ENCODE results near the gene CXCL13. TPM values are rescaled to one million over a fixed set of nuclear protein-coding genes. Genes with fewer than 3 reads are reported as not detected.
"Not testable (repeated sequence)": the region's sequence is repeated elsewhere in the genome, so short reads cannot be mapped to it uniquely, and the experiment has no call there.

The CXCL13 gene
- total RNA-seq, 1 donor from 2014 or later: not detected

GRCh38 chr4:77600521-77601451, 4.8 kb upstream of the CXCL13 start:
- intact Hi-C loops (cut with micrococcal nuclease): loop anchor here (1.0 to 2.0 kb wide), 3 partner anchors 136 to 215 kb away; no protein-coding TSS in a partner anchor

GRCh38 chr4:77601614-77602187, 3.9 kb upstream of the CXCL13 start:
- intact Hi-C loops (cut with micrococcal nuclease): loop anchor here (1.0 to 2.0 kb wide), 3 partner anchors 137 to 216 kb away; no protein-coding TSS in a partner anchor

GRCh38 chr4:77613267-77613666, 7.6 kb downstream of the CXCL13 start:
- intact Hi-C loops (cut with micrococcal nuclease): no loop called here

GRCh38 chr4:77615153-77615552, 9.5 kb downstream of the CXCL13 start:
- intact Hi-C loops (cut with micrococcal nuclease): no loop called here

- intact Hi-C loops (cut with micrococcal nuclease): no loop called here
These were observed 11.6 kb downstream of the CXCL13 start for GRCh38 chr4:77617203-77617602.

GRCh38 chr4:77618383-77619241, 13.0 kb downstream of the CXCL13 start:
- intact Hi-C loops (cut with micrococcal nuclease): loop anchor here (1.0 kb wide), 2 partner anchors 153 to 233 kb away; no protein-coding TSS in a partner anchor

GRCh38 chr4:77619408-77619807, 13.8 kb downstream of the CXCL13 start:
- intact Hi-C loops (cut with micrococcal nuclease): no loop called here

GRCh38 chr4:77621254-77621653, 15.6 kb downstream of the CXCL13 start:
- intact Hi-C loops (cut with micrococcal nuclease): no loop called here

- intact Hi-C loops (cut with micrococcal nuclease): no loop called here
These were observed 17.5 kb downstream of the CXCL13 start for GRCh38 chr4:77623091-77623490.

- intact Hi-C loops (cut with micrococcal nuclease): no loop called here
These were observed 18.6 kb downstream of the CXCL13 start for GRCh38 chr4:77624213-77624612.

GRCh38 chr4:77625485-77625884, 19.9 kb downstream of the CXCL13 start:
- intact Hi-C loops (cut with micrococcal nuclease): no loop called here

- intact Hi-C loops (cut with micrococcal nuclease): no loop called here
These were observed 24.3 kb downstream of the CXCL13 start for GRCh38 chr4:77629885-77630284.

- intact Hi-C loops (cut with micrococcal nuclease): no loop called here
These were observed 25.7 kb downstream of the CXCL13 start for GRCh38 chr4:77631276-77631675.

- intact Hi-C loops (cut with micrococcal nuclease): no loop called here
These were observed 28.6 kb downstream of the CXCL13 start for GRCh38 chr4:77634132-77634785.

- intact Hi-C loops (cut with micrococcal nuclease): no loop called here
These were observed 29.6 kb downstream of the CXCL13 start for GRCh38 chr4:77635246-77635645.

GRCh38 chr4:77635876-77636275, 30.3 kb downstream of the CXCL13 start:
- intact Hi-C loops (cut with micrococcal nuclease): no loop called here

GRCh38 chr4:77636902-77637301, 31.3 kb downstream of the CXCL13 start:
- intact Hi-C loops (cut with micrococcal nuclease): no loop called here

- intact Hi-C loops (cut with micrococcal nuclease): not testable (repeated sequence)
These were observed 38.4 kb downstream of the CXCL13 start for GRCh38 chr4:77644069-77644468.

GRCh38 chr4:77650787-77651186, 45.2 kb downstream of the CXCL13 start:
- intact Hi-C loops (cut with micrococcal nuclease): no loop called here

- intact Hi-C loops (cut with micrococcal nuclease): no loop called here
These were observed 46.2 kb downstream of the CXCL13 start for GRCh38 chr4:77651820-77652219.
